ENCODE results near the gene ZFHX3. TPM values are rescaled to one million over a fixed set of nuclear protein-coding genes. Genes with fewer than 3 reads are reported as not detected.

ZFHX3 gene
- total and polyA plus RNA-seq, 9 donors = 5.2 to 12.0 (median 7.5) TPM

DNA sequence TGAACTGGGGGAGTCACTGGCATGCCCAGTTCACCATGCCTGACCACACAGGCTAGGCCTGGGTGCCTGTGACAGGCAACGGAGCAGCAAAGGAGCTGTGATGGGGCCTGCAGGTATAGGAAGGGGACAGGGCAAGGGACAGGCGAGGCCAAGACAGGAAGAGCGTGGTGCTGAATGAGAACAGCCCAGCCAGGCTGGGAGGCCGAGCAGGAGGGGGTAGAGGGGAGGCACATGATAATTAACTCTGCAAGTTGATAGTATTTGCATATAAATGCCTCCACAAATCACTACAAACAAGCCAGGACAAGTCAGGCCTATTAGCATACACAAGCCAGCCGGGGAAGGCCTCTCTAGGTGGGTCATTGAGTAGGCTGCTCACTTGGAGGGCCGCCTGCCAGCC lies 7.8 kb downstream of the ZFHX3 start:
- Histone ChIP-seq H3K36me3 (ENCODE audit: control insufficient read depth, insufficient read depth, low read length) (no peaks in the 10 kb centered on the region), H3K27me3 (ENCODE audit: control insufficient read depth, insufficient read depth, low read length) (no peaks in the 10 kb centered on the region), H3K4me1 (ENCODE audit: control insufficient read depth, insufficient read depth, low read length) (peaks cover 46% of the 10 kb centered on the region), H3K9me3 (replicated peaks; ENCODE audit: control insufficient read depth, low read depth, low read length) (no peaks in the 10 kb centered on the region), H3K27ac (ENCODE audit: low read length) (no peak overlapping the region), H3K4me3 (ENCODE audit: low read length) (no peak overlapping the region)
- WGBS (ENCODE audit: insufficient coverage) = 89% methylated on average over 3 of the region's 6 CpGs
- DNase-seq = no peak

DNA sequence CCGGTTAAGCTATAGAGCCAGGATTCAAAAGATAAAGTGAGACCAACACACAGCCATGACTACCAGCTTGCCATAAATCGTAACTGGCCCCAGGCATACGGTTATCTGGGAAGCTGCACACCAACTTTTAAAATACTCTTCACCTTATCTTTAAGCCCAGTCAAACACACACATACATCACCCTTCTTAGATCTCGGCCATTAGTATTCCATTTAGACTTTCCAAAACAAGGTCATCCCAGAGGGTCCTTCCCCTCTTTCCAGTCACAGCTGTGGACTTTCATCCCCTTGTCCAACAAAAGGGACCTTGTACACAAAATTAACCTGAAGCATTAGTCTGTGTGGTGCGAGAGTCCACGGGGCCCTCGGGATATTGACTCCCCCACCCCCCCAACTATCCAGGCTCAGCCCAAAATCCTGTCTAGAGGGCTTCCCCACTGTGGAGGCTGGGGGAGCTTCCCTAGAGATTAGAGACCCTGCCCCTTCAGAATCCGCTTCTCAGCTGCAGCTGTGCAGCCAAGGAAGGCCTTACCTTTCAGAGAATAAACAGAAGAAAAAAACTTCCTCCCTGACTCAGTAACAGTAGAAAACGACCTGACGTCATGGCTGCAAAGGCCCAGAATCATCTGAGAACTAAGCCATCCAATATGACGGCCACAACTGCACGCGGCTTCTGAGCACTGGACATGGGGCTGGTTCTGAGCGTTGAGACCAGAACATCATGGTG lies 9.9 kb downstream of the ZFHX3 start:
- no peak for DNase-seq
- Histone ChIP-seq H3K4me3 (ENCODE audit: low read length) (no peak overlapping the region), H3K36me3 (ENCODE audit: control insufficient read depth, insufficient read depth, low read length) (no peaks in the 10 kb centered on the region), H3K27me3 (ENCODE audit: control insufficient read depth, insufficient read depth, low read length) (no peaks in the 10 kb centered on the region), H3K4me1 (ENCODE audit: control insufficient read depth, insufficient read depth, low read length) (peaks cover 51% of the 10 kb centered on the region), H3K27ac (ENCODE audit: low read length) (no peak overlapping the region), H3K9me3 (replicated peaks; ENCODE audit: control insufficient read depth, low read depth, low read length) (no peaks in the 10 kb centered on the region)
- WGBS (ENCODE audit: insufficient coverage) = 75% methylated on average over 4 of the region's 14 CpGs

DNA sequence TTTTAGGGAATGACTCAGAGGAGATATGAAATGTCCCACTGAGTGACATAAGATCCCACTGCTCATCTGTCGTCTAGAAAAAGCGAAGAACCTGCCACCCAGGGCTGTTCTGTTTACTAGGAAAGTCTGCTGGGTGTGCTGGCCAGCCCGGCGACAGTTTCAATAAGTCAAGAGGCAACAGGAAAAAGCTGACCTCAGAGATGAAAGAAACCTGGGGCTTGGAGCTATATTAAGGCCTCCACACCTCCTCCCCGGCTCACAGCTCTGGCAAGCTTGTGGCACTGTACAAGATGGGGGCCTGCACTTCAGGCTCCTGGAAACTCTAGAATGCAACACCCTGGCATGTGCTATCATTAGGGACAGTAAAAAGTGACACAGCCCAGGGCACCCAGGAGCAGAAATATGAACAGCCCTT lies 10.6 kb downstream of the ZFHX3 start:
- 40% methylated on average over 1 of the region's 5 CpGs for WGBS (ENCODE audit: insufficient coverage)
- H3K27me3 ChIP-seq (ENCODE audit: control insufficient read depth, insufficient read depth, low read length) = no peaks in the 10 kb centered on the region
- no peaks in the 10 kb centered on the region for H3K36me3 ChIP-seq (ENCODE audit: control insufficient read depth, insufficient read depth, low read length)
- H3K9me3 ChIP-seq (replicated peaks; ENCODE audit: control insufficient read depth, low read depth, low read length) = no peaks in the 10 kb centered on the region
- DNase-seq = peak; percentile 34
- no peak overlapping the region for H3K4me3 ChIP-seq (ENCODE audit: low read length)
- no peak overlapping the region for H3K27ac ChIP-seq (ENCODE audit: low read length)
- H3K4me1 ChIP-seq (ENCODE audit: control insufficient read depth, insufficient read depth, low read length) = peaks cover 55% of the 10 kb centered on the region

DNA sequence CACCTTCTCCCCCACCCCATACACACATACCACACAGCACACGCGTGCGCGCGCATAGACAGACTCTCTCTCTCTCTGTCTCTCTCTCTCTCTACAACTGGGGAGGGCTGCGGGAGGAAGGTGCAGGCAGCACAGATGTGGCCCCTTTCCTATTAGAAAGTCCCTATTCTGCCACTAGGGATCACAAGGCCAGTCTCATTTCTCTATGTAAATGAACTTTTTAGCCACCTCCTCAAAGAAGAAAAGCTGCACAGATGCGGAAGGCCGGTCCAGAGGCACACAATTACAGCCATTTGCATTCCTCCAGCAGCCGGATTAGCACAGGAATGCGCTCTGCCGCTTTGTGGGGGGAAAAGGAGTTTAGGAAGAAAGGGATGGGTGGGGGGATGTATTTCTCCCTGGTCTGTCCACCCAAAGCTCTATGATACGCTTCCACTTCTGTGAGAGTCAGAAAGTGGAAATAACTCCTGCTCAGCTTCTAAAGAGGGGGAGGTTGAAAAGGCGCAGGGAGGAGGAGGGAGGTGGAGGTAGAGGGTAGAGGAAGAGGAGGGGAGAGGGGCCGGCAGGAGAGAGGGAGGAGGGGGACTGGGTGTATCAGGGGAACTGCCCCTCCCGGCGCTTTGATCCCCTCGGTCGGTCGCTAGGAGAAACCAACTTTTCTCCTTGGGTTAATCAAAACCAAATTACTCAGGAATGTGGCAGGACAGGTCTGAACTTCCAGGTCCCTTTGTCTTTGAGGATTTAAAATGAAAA lies 11.7 kb downstream of the ZFHX3 start:
- Histone ChIP-seq H3K9me3 (replicated peaks; ENCODE audit: control insufficient read depth, low read depth, low read length) (no peaks in the 10 kb centered on the region), H3K27ac (ENCODE audit: low read length) (no peak overlapping the region), H3K4me3 (ENCODE audit: low read length) (no peak overlapping the region), H3K4me1 (ENCODE audit: control insufficient read depth, insufficient read depth, low read length) (peaks cover 61% of the 10 kb centered on the region), H3K36me3 (ENCODE audit: control insufficient read depth, insufficient read depth, low read length) (no peaks in the 10 kb centered on the region), H3K27me3 (ENCODE audit: control insufficient read depth, insufficient read depth, low read length) (no peaks in the 10 kb centered on the region)
- 40% methylated on average over 3 of the region's 19 CpGs for WGBS (ENCODE audit: insufficient coverage)
- no peak for DNase-seq

DNA sequence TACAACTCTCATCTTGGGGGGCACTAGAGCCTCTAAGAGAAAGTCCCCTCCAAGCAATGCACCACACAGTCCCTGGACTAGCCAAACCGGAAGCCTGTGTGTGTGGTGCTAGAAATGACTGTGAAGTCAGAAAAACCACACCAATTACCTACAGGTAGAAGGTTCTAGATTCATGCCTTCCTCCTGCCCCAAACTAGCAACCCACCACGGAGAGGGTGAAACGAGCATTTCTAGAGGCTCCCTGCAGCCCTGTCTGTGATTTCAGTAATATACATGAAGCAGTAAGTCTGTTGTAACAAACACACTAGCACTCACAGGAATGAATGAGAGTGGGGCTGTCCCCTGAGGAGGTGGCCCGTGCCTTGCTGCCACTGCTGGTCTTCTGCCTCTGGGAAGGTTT lies 13.6 kb downstream of the ZFHX3 start:
- no peaks in the 10 kb centered on the region for H3K27me3 ChIP-seq (ENCODE audit: control insufficient read depth, insufficient read depth, low read length)
- no peak for DNase-seq
- no peaks in the 10 kb centered on the region for H3K9me3 ChIP-seq (replicated peaks; ENCODE audit: control insufficient read depth, low read depth, low read length)
- H3K4me3 ChIP-seq (ENCODE audit: low read length) = no peak overlapping the region
- no peak overlapping the region for H3K27ac ChIP-seq (ENCODE audit: low read length)
- no peaks in the 10 kb centered on the region for H3K36me3 ChIP-seq (ENCODE audit: control insufficient read depth, insufficient read depth, low read length)
- H3K4me1 ChIP-seq (ENCODE audit: control insufficient read depth, insufficient read depth, low read length) = peaks cover 60% of the 10 kb centered on the region
- WGBS (ENCODE audit: insufficient coverage) = 40% methylated on average over 1 of the region's 4 CpGs

DNA sequence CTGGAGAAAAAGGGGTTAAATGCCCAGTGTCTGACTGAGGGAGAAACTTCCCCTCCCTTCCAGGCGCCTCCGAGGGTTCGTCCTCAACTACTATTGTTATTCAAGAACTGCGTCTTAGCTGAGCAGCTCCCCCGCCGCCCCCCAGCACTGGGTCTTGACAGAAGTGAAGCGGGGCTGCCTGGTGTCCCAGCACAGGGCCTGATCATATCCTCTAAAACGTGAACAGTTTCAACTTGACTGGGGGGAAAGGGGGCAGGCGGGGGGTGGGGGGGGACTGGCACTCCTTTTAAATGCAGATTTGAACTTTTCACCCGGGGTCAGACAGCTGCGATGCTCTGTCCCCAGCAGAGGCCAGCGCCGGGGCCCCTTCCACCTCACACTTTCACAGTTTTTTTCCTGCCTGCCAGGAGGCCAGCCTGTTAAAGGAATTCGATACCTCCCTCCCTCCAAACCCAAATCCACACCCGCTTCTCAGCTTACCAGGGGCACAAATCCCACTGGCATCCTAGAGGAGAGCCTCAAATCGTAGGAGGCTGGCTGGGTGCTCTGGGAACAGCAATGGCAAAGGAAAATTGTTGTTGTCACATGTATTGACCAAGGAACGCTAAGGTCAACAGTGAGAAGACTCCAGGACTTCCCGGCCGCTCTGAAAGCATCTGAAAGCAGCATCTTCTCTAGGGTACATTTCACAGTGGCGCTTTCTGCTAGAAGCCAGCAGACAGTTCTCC lies 14.5 kb downstream of the ZFHX3 start:
- Histone ChIP-seq H3K4me3 (ENCODE audit: low read length) (no peak overlapping the region), H3K9me3 (replicated peaks; ENCODE audit: control insufficient read depth, low read depth, low read length) (no peaks in the 10 kb centered on the region), H3K36me3 (ENCODE audit: control insufficient read depth, insufficient read depth, low read length) (no peaks in the 10 kb centered on the region), H3K4me1 (ENCODE audit: control insufficient read depth, insufficient read depth, low read length) (peaks cover 60% of the 10 kb centered on the region), H3K27ac (ENCODE audit: low read length) (no peak overlapping the region), H3K27me3 (ENCODE audit: control insufficient read depth, insufficient read depth, low read length) (no peaks in the 10 kb centered on the region)
- 17% methylated on average over 9 of the region's 20 CpGs for WGBS (ENCODE audit: insufficient coverage)
- peak; percentile 65 for DNase-seq

DNA sequence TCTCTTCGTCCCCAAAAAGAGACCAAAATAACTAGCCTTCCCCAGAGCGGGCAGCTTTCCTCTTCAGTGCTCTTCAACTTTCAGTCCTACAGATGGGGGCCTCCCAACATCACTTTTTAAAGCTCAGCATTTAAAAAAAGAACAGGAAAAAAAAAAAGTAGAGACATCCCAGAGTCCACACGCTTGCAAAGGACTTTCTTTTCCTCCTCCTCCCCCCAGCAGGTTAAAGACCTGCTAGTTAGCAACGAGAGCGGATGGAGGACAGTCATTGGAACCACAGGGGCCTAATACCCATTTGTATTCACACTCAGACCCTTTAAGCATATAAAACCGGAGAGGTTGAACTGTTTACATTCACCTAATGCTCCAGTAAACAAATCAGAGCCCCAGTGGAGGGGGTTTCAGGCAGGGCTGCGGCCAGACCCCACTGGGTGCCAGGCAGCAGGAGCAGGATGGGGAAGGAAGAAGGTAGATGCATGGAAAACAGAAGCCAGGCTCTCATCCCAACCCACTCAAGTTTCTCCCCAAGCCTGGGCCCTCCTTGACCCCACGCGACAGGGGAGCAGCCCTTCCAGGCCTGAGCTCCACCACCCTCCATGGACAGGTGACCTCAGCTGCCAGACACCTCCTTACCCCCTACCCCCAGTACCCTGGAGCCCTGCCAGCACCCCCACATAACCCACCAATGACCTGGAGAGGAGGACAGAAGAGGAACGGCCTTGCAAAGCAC lies 15.2 kb downstream of the ZFHX3 start:
- 33% methylated on average over 4 of the region's 10 CpGs for WGBS (ENCODE audit: insufficient coverage)
- Histone ChIP-seq H3K27ac (ENCODE audit: low read length) (no peak overlapping the region), H3K27me3 (ENCODE audit: control insufficient read depth, insufficient read depth, low read length) (no peaks in the 10 kb centered on the region), H3K4me1 (ENCODE audit: control insufficient read depth, insufficient read depth, low read length) (peaks cover 57% of the 10 kb centered on the region), H3K36me3 (ENCODE audit: control insufficient read depth, insufficient read depth, low read length) (no peaks in the 10 kb centered on the region), H3K4me3 (ENCODE audit: low read length) (no peak overlapping the region), H3K9me3 (replicated peaks; ENCODE audit: control insufficient read depth, low read depth, low read length) (no peaks in the 10 kb centered on the region)
- DNase-seq = peak; percentile 77

DNA sequence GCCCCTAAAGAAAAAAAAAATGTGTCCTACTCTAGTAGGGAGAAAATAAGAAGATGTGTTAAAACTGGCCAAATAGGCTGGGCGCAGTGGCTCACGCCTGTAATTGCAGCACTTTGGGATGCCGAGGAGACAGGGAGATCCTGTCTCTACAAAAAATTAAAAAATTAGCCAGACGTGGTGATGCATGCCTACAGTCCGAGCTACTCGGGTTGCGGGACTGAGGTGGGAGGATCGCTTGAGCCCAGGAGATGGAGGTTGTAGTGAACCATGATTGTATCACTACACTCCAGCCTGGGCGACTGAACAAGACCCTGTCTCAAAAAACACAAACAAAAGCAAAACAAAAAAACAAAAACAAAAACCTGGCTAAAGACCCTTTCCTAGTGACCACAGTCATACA lies 15.9 kb downstream of the ZFHX3 start:
- Histone ChIP-seq H3K9me3 (replicated peaks; ENCODE audit: control insufficient read depth, low read depth, low read length) (no peaks in the 10 kb centered on the region), H3K27ac (ENCODE audit: low read length) (no peak overlapping the region), H3K36me3 (ENCODE audit: control insufficient read depth, insufficient read depth, low read length) (no peaks in the 10 kb centered on the region), H3K4me1 (ENCODE audit: control insufficient read depth, insufficient read depth, low read length) (peaks cover 57% of the 10 kb centered on the region), H3K27me3 (ENCODE audit: control insufficient read depth, insufficient read depth, low read length) (no peaks in the 10 kb centered on the region), H3K4me3 (ENCODE audit: low read length) (no peak overlapping the region)
- no peak for DNase-seq
- 60% methylated on average over 6 of the region's 9 CpGs for WGBS (ENCODE audit: insufficient coverage)

DNA sequence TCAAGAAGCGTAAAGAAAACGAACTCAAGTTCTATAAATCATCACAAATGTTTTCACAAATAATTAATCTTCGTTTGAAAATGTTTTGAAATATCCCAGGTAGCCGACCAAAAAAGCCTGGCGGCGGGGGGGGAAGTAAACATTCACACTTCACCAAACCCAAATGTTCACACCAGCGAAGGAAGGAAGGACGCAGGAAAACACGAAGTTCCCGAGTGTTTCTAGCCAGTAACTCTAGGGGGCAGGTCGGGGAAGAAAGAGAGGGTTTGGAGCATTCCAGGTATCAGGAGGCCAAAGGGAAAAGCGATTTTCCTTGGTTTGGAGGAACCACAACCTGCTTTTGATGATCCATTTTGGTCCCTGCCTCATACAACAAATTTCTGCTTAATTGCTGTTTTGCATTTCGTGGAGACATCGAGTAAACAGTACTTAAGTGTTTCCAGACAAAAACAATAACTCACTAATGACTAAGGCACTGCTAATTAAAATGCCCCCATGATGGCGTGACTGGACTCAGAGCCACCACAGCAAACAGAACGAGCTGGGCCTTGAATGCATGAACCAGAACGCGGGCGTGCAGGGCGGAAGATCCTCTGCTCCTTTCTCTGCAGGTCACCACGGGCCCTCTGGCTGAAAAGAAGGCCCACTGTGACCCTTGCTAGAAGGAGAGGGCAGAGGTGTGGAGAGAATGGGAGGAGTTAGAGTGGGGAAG lies 16.6 kb downstream of the ZFHX3 start:
- Histone ChIP-seq H3K27ac (ENCODE audit: low read length) (no peak overlapping the region), H3K27me3 (ENCODE audit: control insufficient read depth, insufficient read depth, low read length) (no peaks in the 10 kb centered on the region), H3K4me1 (ENCODE audit: control insufficient read depth, insufficient read depth, low read length) (peaks cover 50% of the 10 kb centered on the region), H3K4me3 (ENCODE audit: low read length) (no peak overlapping the region), H3K36me3 (ENCODE audit: control insufficient read depth, insufficient read depth, low read length) (no peaks in the 10 kb centered on the region), H3K9me3 (replicated peaks; ENCODE audit: control insufficient read depth, low read depth, low read length) (no peaks in the 10 kb centered on the region)
- no peak for DNase-seq
- 67% methylated on average over 11 of the region's 21 CpGs for WGBS (ENCODE audit: insufficient coverage)

Measured in muscle of leg (tissue), 11 donors.